AG04449 (cell line): ENCODE results near the gene CEP162.
A peak's percentile ranks its signal among the peaks of the same experiment; 100 is the strongest.

Source experiments
- CTCF ChIA-PET: fragments of 350-600 bp; formaldehyde crosslinking; extraction: SDS; loops from one replicate; lab custom pipeline; 2021; ENCODE audit warnings: antibody characterized with exemption; lab: Yijun Ruan, JAX
- POLR2A ChIA-PET: fragments of 400-600, 350-600 bp; formaldehyde crosslinking; extraction: SDS; loops from one replicate; lab custom pipeline; 2020; ENCODE audit warnings: antibody characterized with exemption, inconsistent platforms; lab: Yijun Ruan, JAX
- DNase-seq: peaks from one replicate; pipeline ENCODE4 v3.0.0-alpha.2; 2010; ENCODE audit warnings: low read depth, low spot score
- H3K4me3 ChIP-seq: 2 replicates; pipeline ENCODE4 v1.5.1; 2011; ENCODE audit warnings: low read depth, mild to moderate bottlenecking, control low read depth, low read length
- CTCF ChIP-seq: IDR thresholded peaks from one replicate; pipeline ENCODE4 v1.5.1; 2011; ENCODE audit warnings: mild to moderate bottlenecking, moderate library complexity, low read length, control low read depth, inconsistent platforms; ENCODE audit not compliant: insufficient read depth; ENCODE audit errors: missing control alignments

Gene CEP162

GRCh38 chr6:84150705-84151104 is 76.7 kb downstream of the CEP162 start:
- POLR2A ChIA-PET: interaction anchor here (0.7 kb wide), 1 partner anchor 117 kb away, joined by 4 read pairs; the partner anchor contains the start of gene MRAP2
- DNase-seq: peak; percentile 66
- no peak overlapping the region for H3K4me3 ChIP-seq
- TF ChIP-seq CTCF: no peak
- CTCF ChIA-PET: no interaction called here

GRCh38 chr6:84141521-84141920 is 85.9 kb downstream of the CEP162 start:
- DNase-seq: no peak
- TF ChIP-seq CTCF: no peak
- H3K4me3 ChIP-seq: no peak overlapping the region
- POLR2A ChIA-PET: no interaction called here
- CTCF ChIA-PET: no interaction called here

GRCh38 chr6:84139311-84139710 is 88.1 kb downstream of the CEP162 start:
- TF ChIP-seq CTCF: no peak
- no peak overlapping the region for H3K4me3 ChIP-seq
- CTCF ChIA-PET: no interaction called here
- POLR2A ChIA-PET: no interaction called here
- DNase-seq: no peak

GRCh38 chr6:84137989-84138575 is 89.4 kb downstream of the CEP162 start:
- ChIA-PET CTCF (no interaction called here), POLR2A (no interaction called here)
- TF ChIP-seq CTCF: no peak
- no peak for DNase-seq
- no peak overlapping the region for H3K4me3 ChIP-seq

GRCh38 chr6:84137051-84137375 is 90.4 kb downstream of the CEP162 start:
- H3K4me3 ChIP-seq: no peak overlapping the region
- peak; percentile 31 for DNase-seq
- ChIA-PET POLR2A (no interaction called here), CTCF (no interaction called here)
- TF ChIP-seq CTCF: no peak

- H3K4me3 ChIP-seq: no peak overlapping the region
- no peak for DNase-seq
- TF ChIP-seq CTCF: no peak
- ChIA-PET POLR2A (no interaction called here), CTCF (no interaction called here)
Measured at GRCh38 chr6:84136364-84137050, 90.9 kb downstream of the CEP162 start.
